NCI-H2171 treated with DMSO at 0.1 percent for 48 hours (cell line): Measurements from ENCODE around the gene CRYBG2.
"Not testable (repeated sequence)": the region's sequence is repeated elsewhere in the genome, so short reads cannot be mapped to it uniquely, and the experiment has no call there.

Experiments used
- DNase-seq: peaks from one replicate; lab custom pipeline; 2025; lab: John Stamatoyannopoulos, UW

Gene CRYBG2, protein sequence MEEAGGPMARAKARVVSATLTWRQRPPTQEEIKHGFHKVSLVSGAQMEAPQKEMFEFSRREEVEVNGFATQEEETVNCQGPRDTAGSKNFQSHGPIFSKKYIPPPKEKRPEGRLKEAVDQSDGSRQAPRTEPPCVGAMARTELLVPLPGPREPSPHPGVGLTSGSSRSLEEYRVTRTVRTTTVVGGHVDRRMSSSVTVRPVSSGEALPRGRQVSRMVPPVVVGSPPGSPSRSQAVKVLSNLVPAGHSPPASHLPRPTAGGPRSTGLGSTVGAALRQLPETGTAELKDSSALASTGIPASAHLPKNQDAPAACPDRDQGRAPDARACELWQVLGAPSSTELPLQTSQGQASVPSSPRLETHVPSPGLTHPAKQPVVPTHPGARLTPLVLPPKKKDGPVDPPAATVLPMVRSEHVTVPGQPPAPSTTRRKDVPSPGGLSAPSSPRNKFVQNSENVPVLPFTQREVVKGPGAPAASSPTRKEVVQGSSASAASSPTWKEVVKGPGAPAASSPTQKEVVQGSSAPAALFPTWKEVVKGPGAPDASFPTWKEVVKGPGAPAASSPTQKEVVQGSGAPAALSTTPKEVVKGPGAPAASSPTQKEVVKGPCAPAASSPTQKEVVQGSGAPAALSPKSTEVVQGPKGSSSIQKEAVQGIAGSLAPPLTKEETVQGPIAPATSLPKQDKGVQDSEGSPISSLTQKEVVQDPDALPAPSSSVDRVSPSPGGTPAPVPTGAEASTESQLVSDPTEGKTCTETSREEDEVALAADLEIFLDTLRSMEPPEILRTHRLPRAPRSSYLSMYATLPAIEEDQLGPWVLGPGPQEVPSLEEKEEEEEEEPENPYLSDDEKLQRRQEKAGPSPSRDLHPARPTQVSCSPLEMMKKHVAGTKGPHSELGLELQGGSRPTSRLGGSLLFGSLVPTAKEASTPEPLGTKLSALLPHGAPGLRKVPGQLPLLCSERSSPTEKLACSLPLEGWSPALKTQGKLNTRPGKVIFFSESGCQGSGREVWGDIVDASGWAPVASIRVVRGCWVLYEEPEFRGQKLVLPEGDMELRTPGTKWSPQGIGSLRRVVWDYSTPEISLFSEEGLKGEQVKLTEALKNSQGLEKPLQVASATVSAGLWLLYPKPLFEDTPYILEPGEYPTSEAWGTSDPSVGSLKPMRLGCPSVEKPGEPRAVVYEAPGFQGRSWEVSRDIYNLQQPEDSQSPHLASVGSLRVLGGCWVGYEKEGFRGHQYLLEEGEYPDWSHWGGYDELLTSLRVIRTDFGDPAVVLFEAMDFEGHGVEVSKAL (N-terminal part only)

DNA sequence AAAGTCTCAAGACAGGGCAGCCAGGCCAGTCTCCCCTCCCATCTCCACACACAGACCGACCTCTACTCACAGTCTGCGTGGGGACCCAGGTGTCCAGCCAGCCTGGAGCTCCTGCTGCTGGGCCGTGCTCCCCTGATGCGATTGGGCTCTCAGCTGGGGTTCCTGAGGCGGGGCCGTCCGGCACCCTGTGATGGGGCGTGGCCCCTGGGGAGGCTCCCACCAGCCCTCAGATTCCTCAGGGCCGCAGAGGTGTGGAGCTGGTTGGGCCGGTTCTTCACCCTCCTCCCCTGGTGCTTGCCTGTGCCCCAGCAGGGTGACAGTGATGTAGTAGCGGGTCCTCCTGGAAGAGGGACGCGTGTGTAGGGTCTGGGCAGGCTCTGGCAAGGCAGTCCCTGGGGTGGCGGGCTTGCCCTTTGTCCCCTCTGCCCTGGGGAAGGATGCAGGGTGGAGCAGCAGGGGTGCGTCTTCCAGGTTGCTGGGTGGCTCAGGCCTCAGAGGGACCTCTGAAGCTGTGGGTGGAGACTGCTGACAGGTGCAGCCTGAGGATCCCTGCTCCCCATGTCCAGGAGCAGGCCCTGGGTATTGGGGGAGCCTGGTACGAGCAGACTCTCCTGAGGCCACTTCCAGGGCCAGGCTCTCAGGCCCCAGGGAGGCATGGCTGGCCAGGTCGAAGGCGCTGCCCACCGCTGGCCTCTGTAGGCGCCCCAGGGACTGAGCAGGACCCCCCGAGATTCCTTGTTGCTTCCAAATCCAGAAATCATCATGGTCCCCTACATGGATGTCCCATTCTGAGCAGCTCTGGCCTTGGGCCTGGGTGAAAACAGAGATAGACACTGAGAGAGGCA, at the start of gene CRYBG2:
CRYBG2 (minus strand) TSS at position 155 of the 845 bp plus-strand sequence. CDS start 7,473 bp downstream, outside the sequence.
- no peak for DNase-seq

DNA sequence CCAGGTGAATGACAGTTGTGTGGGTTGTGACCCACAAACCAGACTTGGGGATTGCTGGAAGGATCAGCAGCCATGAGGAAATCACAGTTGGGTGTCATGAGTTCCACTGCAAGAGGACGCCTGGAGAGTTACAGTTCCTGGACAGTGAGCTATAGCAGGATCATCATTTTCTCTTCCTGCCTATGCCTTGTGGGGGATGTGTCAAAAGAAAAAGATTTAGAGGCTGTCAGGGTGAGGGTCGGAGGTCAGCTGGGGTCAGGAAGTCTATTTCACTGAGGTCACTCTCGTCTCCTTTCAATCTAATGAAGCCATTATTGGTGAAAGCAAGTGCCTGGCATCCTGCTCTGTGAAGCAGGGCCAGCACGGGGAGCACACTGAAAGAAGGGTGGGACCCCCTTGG, 49.7 kb upstream of the CRYBG2 start:
- no peak for DNase-seq

DNA sequence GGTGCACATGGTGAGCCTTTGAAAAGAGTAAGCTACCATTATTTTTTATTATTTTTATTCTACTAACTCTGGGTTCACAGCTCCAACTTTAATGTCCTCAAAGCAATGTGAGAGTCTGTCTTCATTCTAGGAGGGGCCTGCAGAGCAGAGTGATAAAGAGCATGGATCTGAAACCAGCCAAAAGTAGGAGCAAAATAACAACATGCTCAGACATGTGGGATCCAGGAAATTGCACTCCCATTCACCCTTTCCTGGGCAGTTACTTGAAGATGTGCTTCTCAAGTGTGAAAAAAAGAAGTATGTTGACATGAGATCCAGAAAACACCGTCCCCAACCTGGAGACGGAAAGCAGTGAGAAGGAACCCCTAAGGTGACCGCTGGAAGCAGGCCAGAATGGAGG, 48.0 kb upstream of the CRYBG2 start:
- DNase-seq, result peak; percentile 62

DNA sequence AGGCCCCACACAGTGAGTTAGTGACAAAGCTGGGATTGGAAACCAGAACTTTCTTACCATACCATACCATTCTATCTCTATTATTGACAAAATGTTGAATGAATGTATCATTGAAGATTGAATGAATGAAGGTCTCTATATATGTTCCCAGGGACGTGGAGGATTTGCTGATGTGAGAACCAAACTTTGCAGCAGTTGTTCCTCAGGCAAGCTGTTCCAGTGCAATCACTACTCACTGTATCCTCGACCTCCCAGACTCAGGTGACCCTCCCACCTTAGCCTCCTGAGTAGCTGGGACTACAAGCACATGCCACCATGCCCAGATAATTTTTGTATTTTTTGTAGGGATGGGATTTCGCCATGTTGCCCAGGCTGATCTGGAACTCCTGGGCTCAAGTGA, 45.1 kb upstream of the CRYBG2 start:
- no peak for DNase-seq

DNA sequence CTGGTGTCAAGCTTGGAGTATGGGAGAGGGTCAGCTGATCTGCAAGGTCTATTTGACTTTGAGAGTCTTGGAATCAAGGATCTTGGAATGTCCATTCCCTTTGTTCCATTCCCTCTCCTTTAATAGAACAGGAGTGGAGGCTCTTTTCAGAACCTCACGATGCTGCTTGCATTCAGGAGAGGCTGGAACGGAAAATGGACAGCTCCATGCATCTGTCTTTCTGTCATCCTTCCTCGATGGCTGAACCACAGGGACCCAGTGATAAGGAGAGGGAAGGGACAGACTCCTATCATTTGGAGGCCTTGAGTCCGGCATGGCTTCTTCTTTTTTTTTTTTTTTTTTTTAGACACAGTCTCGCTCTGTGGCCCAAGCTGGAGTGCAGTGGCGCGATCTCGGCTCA, 41.8 kb upstream of the CRYBG2 start:
- DNase-seq, result no peak

DNA sequence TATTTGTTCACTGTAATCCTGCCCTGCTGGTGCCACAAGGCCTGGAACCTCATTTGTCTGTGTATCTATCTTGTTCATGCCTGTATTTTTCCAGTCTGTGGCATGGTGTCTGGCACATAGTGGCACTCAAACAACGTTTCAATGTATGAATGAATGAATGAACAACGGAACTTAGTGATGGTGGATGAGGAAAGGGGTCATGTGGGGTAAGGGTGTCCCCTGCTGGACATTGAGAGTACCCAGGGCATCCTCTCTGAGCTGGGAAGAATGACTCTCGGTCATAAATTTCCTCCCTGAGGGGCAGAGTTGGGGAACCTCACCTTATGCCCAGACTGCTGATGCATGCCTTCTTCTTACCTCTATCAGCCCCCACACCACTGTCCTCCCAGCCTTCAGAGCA, 37.5 kb upstream of the CRYBG2 start:
- peak; percentile 32 for DNase-seq

DNA sequence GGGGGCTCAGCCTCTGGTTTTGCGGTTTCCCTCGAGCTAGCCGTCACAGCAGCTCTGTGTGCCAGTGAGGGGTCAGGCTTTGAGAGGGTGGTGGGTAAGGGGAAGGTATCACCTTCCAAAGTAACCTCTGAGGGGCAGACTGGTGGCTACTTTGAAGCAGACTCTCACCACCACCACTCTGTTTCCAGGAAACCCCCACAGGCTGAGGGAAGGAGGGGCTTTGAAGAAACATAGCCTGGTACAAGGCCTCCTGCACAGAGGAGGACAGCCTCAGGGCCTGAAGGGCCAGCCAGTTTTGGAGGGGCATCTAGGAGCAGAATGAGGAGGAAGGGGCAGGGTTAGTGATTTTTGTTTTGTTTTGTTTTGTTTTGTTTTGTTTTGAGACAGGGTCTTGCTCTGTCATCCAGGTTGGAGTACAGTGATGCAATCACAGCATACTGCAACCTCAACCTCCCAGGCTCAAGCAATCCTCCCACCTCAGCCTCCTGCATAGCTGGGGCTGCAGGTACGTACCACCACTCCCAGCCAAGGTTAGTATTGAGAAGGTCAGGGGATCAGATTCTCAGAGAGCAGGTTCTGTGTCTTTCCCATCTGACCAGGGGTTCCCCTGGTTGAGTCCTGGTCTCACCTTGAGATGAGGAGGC, 35.8 kb upstream of the CRYBG2 start:
- no peak for DNase-seq

DNA sequence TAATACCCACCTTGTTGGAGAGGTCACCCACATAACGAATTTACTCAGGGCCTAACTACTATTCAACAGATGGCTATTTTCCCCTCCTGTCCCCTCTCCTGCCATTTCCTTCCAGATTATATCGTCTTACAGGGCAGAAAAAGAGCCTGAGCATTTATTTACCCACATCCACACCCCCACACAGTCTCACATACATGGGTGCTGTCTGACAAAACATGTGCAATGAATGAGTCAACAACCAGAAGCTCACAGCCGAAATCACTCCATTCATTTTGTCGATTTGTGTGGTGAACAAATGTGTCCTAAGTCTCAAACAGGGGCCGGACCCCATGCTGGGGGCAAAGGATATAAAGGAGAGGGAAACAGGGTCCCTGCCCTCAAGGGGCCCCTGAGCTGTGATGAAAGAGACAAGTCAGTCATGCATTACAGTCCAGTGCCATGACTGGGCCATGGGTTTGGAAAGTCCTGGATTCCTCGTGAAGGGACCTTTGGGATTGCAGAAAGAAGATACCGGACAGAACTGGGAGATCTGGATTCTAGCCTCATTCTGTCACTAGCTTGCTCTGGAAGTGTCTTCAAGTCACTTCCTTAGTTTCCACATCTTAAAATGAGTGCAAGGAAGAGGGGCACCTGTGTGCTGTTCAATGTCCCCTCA, 35.0 kb upstream of the CRYBG2 start:
- DNase-seq, result no peak

DNA sequence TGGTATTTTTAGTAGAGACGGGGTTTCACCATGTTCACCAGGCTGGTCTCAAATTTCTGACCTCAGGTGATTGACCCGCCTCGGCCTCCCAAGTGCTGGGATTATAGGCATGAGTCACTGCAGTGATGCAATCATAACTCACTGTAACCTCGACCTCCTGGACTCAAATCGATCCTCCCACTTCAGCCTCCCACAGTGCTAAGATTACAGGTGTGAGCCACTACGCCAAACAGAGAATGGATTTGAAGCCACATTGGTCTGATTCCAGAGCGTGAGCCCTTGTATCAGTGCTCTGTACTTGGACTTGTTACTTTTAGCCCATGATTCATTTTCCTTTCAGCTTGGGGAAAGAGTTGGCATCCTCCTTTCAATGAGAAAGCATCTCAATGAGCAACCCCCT, 33.5 kb upstream of the CRYBG2 start:
- DNase-seq, result no peak

DNA sequence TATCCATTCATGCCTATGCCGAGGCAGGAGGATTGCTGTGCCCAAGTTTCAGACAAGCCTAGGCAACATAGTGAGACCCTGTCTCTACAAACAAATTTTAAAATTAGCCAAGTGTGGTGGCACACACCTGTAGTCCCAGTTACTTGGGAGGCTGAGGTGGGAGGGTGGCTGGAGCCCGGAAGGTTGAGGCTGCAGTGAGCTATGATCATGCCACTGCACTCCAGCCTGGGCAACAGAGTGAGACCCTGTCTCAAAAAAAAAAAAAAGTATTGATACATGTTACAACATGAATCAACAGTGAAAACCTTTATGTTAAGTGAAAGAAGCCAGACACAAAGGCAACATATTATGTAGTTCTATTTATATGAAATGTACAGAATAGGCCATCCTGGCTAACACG, 31.1 kb upstream of the CRYBG2 start:
- not testable (repeated sequence) for DNase-seq

DNA sequence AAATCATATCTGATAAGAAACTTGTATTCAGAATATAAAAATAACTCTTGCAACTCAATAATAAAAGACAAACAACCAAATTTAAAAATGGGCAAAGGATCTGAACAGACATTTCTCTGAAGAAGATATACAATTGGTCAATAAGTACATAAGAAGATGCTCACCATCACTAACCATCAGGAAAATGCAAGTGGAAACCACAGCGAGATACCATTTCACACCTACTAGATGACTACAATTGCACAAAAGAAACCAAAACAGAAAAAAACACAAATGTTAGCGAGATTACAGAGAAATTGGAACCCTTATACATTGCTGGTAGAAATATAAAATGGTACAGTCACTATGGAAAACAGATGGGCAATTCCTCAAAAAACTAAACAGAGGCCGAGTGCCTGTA, 30.1 kb upstream of the CRYBG2 start:
- no peak for DNase-seq

DNA sequence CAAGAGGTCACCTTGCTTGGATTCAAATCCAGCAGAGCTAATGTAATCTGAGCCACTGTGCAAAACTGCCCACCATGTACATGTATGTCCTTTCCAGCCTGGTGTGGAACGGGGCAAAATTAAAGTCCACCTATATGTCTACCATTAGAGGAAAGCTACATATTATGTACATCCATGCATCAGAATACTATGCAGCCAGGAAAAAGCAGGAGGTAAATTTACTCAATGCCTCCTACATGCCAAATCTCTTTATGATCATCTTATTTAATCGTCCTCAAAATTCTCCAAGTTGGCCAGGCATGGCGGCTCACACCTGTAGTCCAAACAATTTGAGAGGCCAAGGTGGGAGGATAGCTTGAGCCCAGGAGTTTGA, 24.9 kb upstream of the CRYBG2 start:
- DNase-seq, result no peak

DNA sequence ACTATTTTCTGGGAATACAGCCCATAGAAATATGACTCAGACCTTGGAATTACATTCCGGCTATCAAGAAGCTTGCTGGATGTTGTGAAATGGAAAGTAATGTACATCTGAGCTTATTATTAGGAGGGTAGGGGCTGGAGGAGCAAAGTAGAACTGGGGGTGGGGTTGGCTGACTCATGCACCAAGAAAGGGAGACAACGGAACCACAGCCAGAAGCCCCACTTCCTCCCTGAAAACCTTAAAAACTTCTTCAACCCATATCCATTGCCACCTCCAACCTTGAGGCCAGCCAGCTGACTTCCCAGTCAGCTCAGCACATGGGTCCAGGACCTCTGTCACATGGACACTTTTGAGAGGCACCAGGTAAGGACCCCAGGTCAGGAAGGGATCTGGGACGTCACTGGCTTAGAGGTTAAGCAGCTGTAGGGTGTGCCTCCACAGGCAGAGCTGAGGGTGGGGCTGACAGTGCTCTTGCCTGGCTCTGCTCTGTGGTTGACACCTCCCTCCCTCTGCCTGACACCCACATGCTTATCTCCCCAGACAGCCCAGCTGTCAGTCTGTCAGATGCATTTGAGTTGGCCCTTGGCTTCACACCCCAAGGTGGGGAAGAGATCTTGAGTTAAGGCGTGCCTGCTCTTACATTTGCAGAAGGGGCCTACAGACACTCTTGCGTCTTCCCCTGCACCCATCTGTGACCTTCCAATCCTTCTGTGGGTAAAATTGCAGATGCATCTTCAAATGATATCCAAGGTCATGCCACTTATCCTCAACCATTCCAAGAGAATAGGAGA, 24.4 kb upstream of the CRYBG2 start:
- no peak for DNase-seq

DNA sequence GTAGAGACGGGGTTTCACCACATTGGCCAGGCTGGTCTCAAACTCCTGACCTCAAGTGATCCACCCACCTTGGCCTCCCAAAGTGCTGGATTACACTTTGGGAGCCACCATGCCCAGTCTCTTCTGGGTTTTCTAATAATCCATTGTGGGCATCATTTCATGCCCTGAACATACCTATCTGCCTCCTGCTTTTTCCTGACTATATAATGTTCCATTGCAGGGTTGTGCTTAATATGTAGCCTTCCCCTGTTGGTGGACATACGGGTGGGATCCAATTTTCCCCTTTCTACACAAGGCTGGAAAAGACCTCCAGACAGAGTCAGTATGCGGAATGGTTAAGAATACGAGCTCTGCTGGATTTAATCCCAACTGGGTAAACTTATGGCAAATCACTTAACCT, 22.1 kb upstream of the CRYBG2 start:
- no peak for DNase-seq

DNA sequence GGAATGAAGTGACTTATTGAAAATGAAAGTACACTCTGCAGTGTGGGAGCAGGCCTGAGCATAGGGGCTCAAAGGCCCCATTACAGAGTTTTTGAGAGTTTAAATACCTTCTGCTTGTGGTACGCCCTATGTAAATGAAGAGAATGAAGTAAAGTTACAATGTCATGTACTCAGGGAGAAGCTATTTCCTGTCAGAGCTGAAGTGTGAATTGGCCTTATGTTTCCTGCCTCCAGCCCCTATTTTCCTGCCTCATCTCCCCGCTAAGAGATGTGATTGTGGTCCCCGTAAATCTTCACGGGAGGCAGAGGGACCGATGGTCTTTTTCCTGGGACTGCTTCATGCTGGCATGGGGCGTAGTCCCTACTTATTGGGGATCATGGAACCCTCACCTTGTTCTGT, 21.2 kb upstream of the CRYBG2 start:
- DNase-seq, result no peak

DNA sequence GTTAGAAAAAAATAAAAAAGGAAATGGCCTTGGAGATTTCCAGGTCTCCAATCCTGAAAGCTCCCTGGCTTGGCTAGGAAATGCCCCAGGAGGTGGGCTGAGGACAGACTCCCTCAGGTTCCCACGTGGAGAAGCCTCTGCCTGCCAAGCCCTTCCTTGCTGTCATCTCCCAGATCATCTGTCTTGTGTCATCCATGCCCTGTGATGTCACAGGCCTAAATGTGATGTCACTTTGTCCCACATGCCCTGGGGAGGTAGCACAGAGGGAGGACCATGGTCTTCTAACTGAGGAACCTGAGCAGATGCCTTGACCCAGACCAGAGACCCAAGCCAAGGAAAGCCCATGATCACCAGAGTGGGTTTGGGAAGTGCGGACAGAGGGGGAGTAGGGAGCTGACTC, 20.4 kb upstream of the CRYBG2 start:
- DNase-seq, result not testable (repeated sequence)

DNA sequence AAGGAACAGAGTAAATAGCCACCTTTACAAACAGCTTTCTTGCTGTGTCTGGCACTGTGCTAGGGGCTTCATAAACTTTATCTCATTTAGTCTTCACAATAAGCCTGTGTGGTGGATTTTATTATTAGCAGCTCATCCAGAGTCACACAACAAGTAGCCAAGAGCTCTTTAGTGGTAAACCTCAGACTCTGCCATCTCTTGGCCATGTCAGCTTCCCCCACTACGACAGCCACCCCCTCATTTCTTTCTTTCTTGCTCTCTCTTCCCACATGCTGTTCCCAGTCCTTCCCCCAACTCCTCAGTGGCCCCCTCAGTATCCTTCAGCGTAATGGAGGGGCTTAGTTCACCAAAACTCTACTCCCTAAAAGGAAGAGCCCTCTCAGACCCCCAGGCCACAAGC, 19.9 kb upstream of the CRYBG2 start:
- no peak for DNase-seq

DNA sequence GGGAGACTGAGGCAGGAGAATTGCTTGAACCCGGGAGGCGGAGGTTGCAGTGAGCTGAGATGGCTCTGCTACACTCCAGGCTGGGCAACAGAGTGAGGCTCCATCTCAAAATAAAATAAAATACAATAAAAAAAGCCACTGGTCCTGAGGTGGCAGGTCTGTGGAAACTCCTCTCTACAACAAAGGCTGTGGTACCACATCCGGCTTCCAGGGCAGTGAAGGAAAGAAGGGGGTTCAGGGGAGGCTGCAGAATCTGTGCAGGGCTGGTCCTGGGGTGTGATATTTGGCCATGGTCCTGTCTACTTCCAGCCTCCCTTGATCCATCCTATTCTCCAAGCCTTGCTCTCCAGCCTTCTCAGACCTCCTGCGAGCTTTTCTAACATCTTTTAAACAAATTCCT, 19.4 kb upstream of the CRYBG2 start:
- DNase-seq, result no peak

DNA sequence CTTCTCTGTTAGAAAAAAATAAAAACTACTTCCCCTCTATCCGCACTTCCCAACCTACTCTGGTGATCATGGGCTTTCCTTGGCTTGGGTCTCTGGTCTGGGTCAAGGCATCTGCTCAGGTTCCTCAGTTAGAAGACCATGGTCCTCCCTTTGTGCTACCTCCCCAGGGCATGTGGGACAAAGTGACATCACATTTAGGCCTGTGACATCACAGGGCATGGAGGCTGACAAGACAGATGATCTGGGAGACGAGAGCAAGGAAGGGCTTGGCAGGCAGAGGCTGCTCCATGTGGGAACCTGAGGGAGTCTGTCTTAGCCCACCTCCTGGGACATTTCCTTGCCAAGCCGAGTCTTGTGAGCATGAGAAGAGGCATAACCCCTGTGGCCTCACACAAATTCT, 18.7 kb upstream of the CRYBG2 start, which contains the start of gene ZNF683:
ZNF683 (minus strand) TSS at position 140 of the 400 bp plus-strand sequence. CDS start 4,179 bp downstream, outside the sequence.
- not testable (repeated sequence) for DNase-seq
